ENCODE measurements around the gene RALBP1. TPM values are rescaled to one million over a fixed set of nuclear protein-coding genes. Genes with fewer than 3 reads are reported as not detected.
"Not testable (repeated sequence)": the region's sequence is repeated elsewhere in the genome, so short reads cannot be mapped to it uniquely, and the experiment has no call there.

RALBP1 gene
- total and polyA plus RNA-seq, 4 donors: 32.2 to 51.6 (median 34.6) TPM

- Histone ChIP-seq H3K4me3 (ENCODE audit: low read depth, low read length) (no peak overlapping the region), H3K36me3 (ENCODE audit: control insufficient read depth, insufficient read depth, low read length) (no peaks in the 10 kb centered on the region), H3K9me3 (ENCODE audit: control insufficient read depth, insufficient read depth, low read length) (no peaks in the 10 kb centered on the region), H3K4me1 (ENCODE audit: control insufficient read depth, insufficient read depth, low read length) (no peaks in the 10 kb centered on the region), H3K27ac (ENCODE audit: low read depth, low read length) (no peak overlapping the region), H3K27me3 (ENCODE audit: control insufficient read depth, insufficient read depth, low read length) (no peaks in the 10 kb centered on the region)
- WGBS (ENCODE audit: insufficient coverage): 69% methylated on average over 10 of the region's 12 CpGs
- DNase-seq (ENCODE audit: low read depth in 4 of 6, low spot score in 6 of 6): peak in 1 of 6 donors; percentile 56
Measured at GRCh38 chr18:9449600-9450414, 25.5 kb upstream of the RALBP1 start.

DNA sequence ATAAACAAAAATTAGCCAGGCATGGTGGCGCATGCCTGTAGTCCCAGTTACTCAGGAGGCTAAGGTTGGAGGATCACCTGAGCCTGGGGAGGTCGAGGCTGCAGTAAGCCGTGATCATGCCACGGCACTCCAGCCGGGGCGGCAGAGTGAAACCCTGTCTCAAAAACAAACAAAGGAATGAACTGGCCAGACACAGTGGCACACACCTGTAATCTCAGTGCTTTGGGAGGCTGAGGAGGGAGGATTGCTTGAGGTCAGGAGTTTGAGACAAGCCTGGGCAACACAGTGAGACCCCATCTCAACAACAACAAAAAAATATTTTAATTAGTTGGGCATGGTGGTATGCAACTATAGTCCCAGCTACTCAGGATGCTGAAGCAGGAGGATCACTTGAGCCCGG lies 24.4 kb upstream of the RALBP1 start:
- H3K36me3 ChIP-seq (ENCODE audit: control insufficient read depth, insufficient read depth, low read length); H3K9me3 ChIP-seq (ENCODE audit: control insufficient read depth, insufficient read depth, low read length); H3K4me1 ChIP-seq (ENCODE audit: control insufficient read depth, insufficient read depth, low read length); H3K27me3 ChIP-seq (ENCODE audit: control insufficient read depth, insufficient read depth, low read length); H3K4me3 ChIP-seq (ENCODE audit: low read depth, low read length); H3K27ac ChIP-seq (ENCODE audit: low read depth, low read length); DNase-seq (ENCODE audit: low read depth in 4 of 6, low spot score in 6 of 6): not testable (repeated sequence)
- 96% methylated on average over 4 of the region's 7 CpGs for WGBS (ENCODE audit: insufficient coverage)

- Histone ChIP-seq H3K36me3 (ENCODE audit: control insufficient read depth, insufficient read depth, low read length) (no peaks in the 10 kb centered on the region), H3K27ac (ENCODE audit: low read depth, low read length) (no peak overlapping the region), H3K27me3 (ENCODE audit: control insufficient read depth, insufficient read depth, low read length) (no peaks in the 10 kb centered on the region), H3K4me1 (ENCODE audit: control insufficient read depth, insufficient read depth, low read length) (no peaks in the 10 kb centered on the region), H3K4me3 (ENCODE audit: low read depth, low read length) (no peak overlapping the region), H3K9me3 (ENCODE audit: control insufficient read depth, insufficient read depth, low read length) (peaks cover 4% of the 10 kb centered on the region)
- WGBS (ENCODE audit: insufficient coverage): no CpG with 5 or more reads among the region's 2 CpGs
- peak in 1 of 6 donors; percentile 51 for DNase-seq (ENCODE audit: low read depth in 4 of 6, low spot score in 6 of 6)
Measured at GRCh38 chr18:9453283-9453682, 22.0 kb upstream of the RALBP1 start.

- Histone ChIP-seq H3K4me3 (ENCODE audit: low read depth, low read length) (no peak overlapping the region), H3K4me1 (ENCODE audit: control insufficient read depth, insufficient read depth, low read length) (no peaks in the 10 kb centered on the region), H3K27me3 (ENCODE audit: control insufficient read depth, insufficient read depth, low read length) (no peaks in the 10 kb centered on the region), H3K27ac (ENCODE audit: low read depth, low read length) (no peak overlapping the region), H3K9me3 (ENCODE audit: control insufficient read depth, insufficient read depth, low read length) (peaks cover 4% of the 10 kb centered on the region), H3K36me3 (ENCODE audit: control insufficient read depth, insufficient read depth, low read length) (no peaks in the 10 kb centered on the region)
- no peak for DNase-seq (ENCODE audit: low read depth in 4 of 6, low spot score in 6 of 6)
- WGBS (ENCODE audit: insufficient coverage): 100% methylated on average over 1 of the region's 5 CpGs
Measured at GRCh38 chr18:9454061-9454703, 21.1 kb upstream of the RALBP1 start.

- no peak overlapping the region for H3K4me3 ChIP-seq (ENCODE audit: low read depth, low read length)
- peaks cover 4% of the 10 kb centered on the region for H3K9me3 ChIP-seq (ENCODE audit: control insufficient read depth, insufficient read depth, low read length)
- H3K27me3 ChIP-seq (ENCODE audit: control insufficient read depth, insufficient read depth, low read length): no peaks in the 10 kb centered on the region
- no peaks in the 10 kb centered on the region for H3K4me1 ChIP-seq (ENCODE audit: control insufficient read depth, insufficient read depth, low read length)
- WGBS (ENCODE audit: insufficient coverage): 100% methylated on average over 1 of the region's 3 CpGs
- no peaks in the 10 kb centered on the region for H3K36me3 ChIP-seq (ENCODE audit: control insufficient read depth, insufficient read depth, low read length)
- no peak overlapping the region for H3K27ac ChIP-seq (ENCODE audit: low read depth, low read length)
- DNase-seq (ENCODE audit: low read depth in 4 of 6, low spot score in 6 of 6): no peak
Measured at GRCh38 chr18:9455718-9456511, 19.4 kb upstream of the RALBP1 start.

GRCh38 chr18:9466127-9466526 lies 9.2 kb upstream of the RALBP1 start:
- DNase-seq (ENCODE audit: low read depth in 4 of 6, low spot score in 6 of 6): no peak
- Histone ChIP-seq H3K27ac (ENCODE audit: low read depth, low read length) (no peak overlapping the region), H3K4me1 (ENCODE audit: control insufficient read depth, insufficient read depth, low read length) (no peaks in the 10 kb centered on the region), H3K27me3 (ENCODE audit: control insufficient read depth, insufficient read depth, low read length) (no peaks in the 10 kb centered on the region), H3K9me3 (ENCODE audit: control insufficient read depth, insufficient read depth, low read length) (peaks cover 3% of the 10 kb centered on the region), H3K4me3 (ENCODE audit: low read depth, low read length) (no peak overlapping the region), H3K36me3 (ENCODE audit: control insufficient read depth, insufficient read depth, low read length) (no peaks in the 10 kb centered on the region)
- WGBS (ENCODE audit: insufficient coverage): 80% methylated on average over 1 of the region's 2 CpGs

DNA sequence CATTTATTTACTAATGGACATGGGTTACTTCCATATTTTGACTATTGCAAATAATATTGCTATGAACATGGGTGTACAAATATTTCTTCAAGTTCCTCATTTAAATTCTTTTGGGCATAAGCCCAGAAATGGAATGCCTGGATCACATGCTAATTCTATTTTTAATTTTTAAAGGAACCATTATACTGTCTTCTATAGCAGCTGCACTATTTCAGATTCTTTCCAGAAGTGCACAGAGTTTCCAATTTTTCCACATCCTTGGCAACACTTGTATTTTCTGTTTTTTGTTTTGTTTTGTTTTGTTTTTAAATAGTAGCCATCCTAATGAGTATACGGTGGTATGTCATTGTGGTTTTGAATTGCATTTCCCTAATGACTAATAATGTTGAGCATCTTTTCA lies 8.5 kb upstream of the RALBP1 start:
- Histone ChIP-seq H3K36me3 (ENCODE audit: control insufficient read depth, insufficient read depth, low read length) (no peaks in the 10 kb centered on the region), H3K4me3 (ENCODE audit: low read depth, low read length) (no peak overlapping the region), H3K27ac (ENCODE audit: low read depth, low read length) (no peak overlapping the region), H3K27me3 (ENCODE audit: control insufficient read depth, insufficient read depth, low read length) (no peaks in the 10 kb centered on the region), H3K4me1 (ENCODE audit: control insufficient read depth, insufficient read depth, low read length) (no peaks in the 10 kb centered on the region), H3K9me3 (ENCODE audit: control insufficient read depth, insufficient read depth, low read length) (peaks cover 3% of the 10 kb centered on the region)
- no CpG with 5 or more reads among the region's 1 CpG for WGBS (ENCODE audit: insufficient coverage)
- DNase-seq (ENCODE audit: low read depth in 4 of 6, low spot score in 6 of 6): no peak

- no peak overlapping the region for H3K4me3 ChIP-seq (ENCODE audit: low read depth, low read length)
- no peaks in the 10 kb centered on the region for H3K36me3 ChIP-seq (ENCODE audit: control insufficient read depth, insufficient read depth, low read length)
- no peaks in the 10 kb centered on the region for H3K27me3 ChIP-seq (ENCODE audit: control insufficient read depth, insufficient read depth, low read length)
- 80% methylated on average over 1 of the region's 3 CpGs for WGBS (ENCODE audit: insufficient coverage)
- peaks cover 2% of the 10 kb centered on the region for H3K4me1 ChIP-seq (ENCODE audit: control insufficient read depth, insufficient read depth, low read length)
- no peak overlapping the region for H3K27ac ChIP-seq (ENCODE audit: low read depth, low read length)
- H3K9me3 ChIP-seq (ENCODE audit: control insufficient read depth, insufficient read depth, low read length): peaks cover 3% of the 10 kb centered on the region
- no peak for DNase-seq (ENCODE audit: low read depth in 4 of 6, low spot score in 6 of 6)
Measured at GRCh38 chr18:9468998-9469397, 6.3 kb upstream of the RALBP1 start.

DNA sequence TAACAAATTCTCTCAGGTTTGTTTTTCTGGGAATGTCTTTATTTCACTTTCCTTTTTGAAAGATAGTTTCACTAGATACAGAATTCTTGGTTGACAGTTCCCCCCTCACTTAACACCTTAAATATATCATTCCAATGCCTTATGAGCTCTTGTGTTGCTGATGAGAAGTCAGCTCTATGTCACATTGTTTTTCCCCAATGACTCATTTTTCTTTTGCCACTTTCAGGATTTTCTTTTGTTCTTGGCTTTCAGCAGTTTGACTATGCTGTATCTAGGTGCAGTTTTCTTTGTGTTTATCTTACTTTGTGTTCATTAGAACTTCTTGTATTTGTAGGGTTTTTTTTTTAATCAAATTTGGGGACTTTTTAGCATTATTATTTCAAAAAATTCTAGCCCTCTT lies 5.6 kb upstream of the RALBP1 start:
- H3K36me3 ChIP-seq (ENCODE audit: control insufficient read depth, insufficient read depth, low read length): no peaks in the 10 kb centered on the region
- no peak overlapping the region for H3K27ac ChIP-seq (ENCODE audit: low read depth, low read length)
- no peak overlapping the region for H3K4me3 ChIP-seq (ENCODE audit: low read depth, low read length)
- peaks cover 8% of the 10 kb centered on the region for H3K4me1 ChIP-seq (ENCODE audit: control insufficient read depth, insufficient read depth, low read length)
- no peak for DNase-seq (ENCODE audit: low read depth in 4 of 6, low spot score in 6 of 6)
- no peaks in the 10 kb centered on the region for H3K27me3 ChIP-seq (ENCODE audit: control insufficient read depth, insufficient read depth, low read length)
- H3K9me3 ChIP-seq (ENCODE audit: control insufficient read depth, insufficient read depth, low read length): peaks cover 3% of the 10 kb centered on the region
